ENCODE results near the gene FGG. TPM values are rescaled to one million over a fixed set of nuclear protein-coding genes. Genes with fewer than 3 reads are reported as not detected.

FGG gene
- total and polyA plus RNA-seq, 10 of the 15 experiments (the other 5 are each of a cell fraction or from before 2014, with no cell fraction given) = 1.8 TPM; not detected in 9

DNA sequence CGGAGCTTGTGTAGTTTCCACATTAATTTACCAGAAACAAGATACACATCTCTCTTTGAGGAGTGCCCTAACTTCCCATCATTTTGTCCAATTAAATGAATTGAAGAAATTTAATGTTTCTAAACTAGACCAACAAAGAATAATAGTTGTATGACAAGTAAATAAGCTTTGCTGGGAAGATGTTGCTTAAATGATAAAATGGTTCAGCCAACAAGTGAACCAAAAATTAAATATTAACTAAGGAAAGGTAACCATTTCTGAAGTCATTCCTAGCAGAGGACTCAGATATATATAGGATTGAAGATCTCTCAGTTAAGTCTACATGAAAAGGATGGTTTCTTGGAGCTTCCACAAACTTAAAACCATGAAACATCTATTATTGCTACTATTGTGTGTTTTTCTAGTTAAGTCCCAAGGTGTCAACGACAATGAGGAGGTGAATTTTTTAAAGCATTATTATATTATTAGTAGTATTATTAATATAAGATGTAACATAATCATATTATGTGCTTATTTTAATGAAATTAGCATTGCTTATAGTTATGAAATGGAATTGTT lies 49.7 kb downstream of the FGG start, which contains the start of gene FGB:
FGB (plus strand) TSS at position 315 of the 558 bp plus-strand sequence; CDS start at position 323, 8 bp downstream.
- ChIA-PET CTCF (interaction anchor here (0.7 to 18.3 kb wide), 5 partner anchors 9 to 798 kb away, joined by 3 to 796 read pairs (median 4); partner anchors contain the start of gene FGG), RAD21 (ENCODE audit: unreplicated experiment) (interaction anchor here (0.9 to 2.0 kb wide), 4 partner anchors 12 to 57 kb away, joined by 3 to 15 read pairs (median 4); partner anchors contain the start of gene PLRG1), POLR2A (no interaction called here), SMC1A (ENCODE audit: uncharacterized antibody, unreplicated experiment) (interaction anchor here (1.0 to 6.1 kb wide), 3 partner anchors 10 to 58 kb away, joined by 3 to 112 read pairs (median 3); no protein-coding TSS in a partner anchor)
- ATAC-seq (no peak), DNase-seq (ENCODE audit: low read depth, low spot score) (no peak), FAIRE-seq (no peak)
- TF ChIP-seq CHD1 (IDR thresholded peaks at IDR 0.05; ENCODE audit: low read depth, low read length) (no peak), MTA3 (IDR thresholded peaks at IDR 0.05; ENCODE audit: borderline replicate concordance, low read length) (no peak), RUNX3 (IDR thresholded peaks at IDR 0.05; ENCODE audit: low read length) (no peak), TCF3 (IDR thresholded peaks at IDR 0.05; ENCODE audit: borderline replicate concordance, insufficient read depth, low read depth, low read length) (no peak), NFYA (IDR thresholded peaks at IDR 0.05; ENCODE audit: borderline replicate concordance, low read depth, low read length) (no peak), EED (IDR thresholded peaks at IDR 0.05; ENCODE audit: low read depth) (no peak), POLR2A (IDR thresholded peaks at IDR 0.05; ENCODE audit: low read depth, low read length) (no peak), HDAC6 (IDR thresholded peaks at IDR 0.05; ENCODE audit: unreplicated experiment) (no peak), E4F1 (IDR thresholded peaks at IDR 0.05; ENCODE audit: borderline replicate concordance, partially characterized antibody) (no peak), GABPA (IDR thresholded peaks at IDR 0.05; ENCODE audit: low read depth) (no peak)
- TF ChIP-seq, protein P1, sequence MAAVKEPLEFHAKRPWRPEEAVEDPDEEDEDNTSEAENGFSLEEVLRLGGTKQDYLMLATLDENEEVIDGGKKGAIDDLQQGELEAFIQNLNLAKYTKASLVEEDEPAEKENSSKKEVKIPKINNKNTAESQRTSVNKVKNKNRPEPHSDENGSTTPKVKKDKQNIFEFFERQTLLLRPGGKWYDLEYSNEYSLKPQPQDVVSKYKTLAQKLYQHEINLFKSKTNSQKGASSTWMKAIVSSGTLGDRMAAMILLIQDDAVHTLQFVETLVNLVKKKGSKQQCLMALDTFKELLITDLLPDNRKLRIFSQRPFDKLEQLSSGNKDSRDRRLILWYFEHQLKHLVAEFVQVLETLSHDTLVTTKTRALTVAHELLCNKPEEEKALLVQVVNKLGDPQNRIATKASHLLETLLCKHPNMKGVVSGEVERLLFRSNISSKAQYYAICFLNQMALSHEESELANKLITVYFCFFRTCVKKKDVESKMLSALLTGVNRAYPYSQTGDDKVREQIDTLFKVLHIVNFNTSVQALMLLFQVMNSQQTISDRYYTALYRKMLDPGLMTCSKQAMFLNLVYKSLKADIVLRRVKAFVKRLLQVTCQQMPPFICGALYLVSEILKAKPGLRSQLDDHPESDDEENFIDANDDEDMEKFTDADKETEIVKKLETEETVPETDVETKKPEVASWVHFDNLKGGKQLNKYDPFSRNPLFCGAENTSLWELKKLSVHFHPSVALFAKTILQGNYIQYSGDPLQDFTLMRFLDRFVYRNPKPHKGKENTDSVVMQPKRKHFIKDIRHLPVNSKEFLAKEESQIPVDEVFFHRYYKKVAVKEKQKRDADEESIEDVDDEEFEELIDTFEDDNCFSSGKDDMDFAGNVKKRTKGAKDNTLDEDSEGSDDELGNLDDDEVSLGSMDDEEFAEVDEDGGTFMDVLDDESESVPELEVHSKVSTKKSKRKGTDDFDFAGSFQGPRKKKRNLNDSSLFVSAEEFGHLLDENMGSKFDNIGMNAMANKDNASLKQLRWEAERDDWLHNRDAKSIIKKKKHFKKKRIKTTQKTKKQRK (IDR thresholded peaks at IDR 0.05; ENCODE audit: low read depth, low read length) = no peak
- H3K9ac ChIP-seq (ENCODE audit: control insufficient read depth, insufficient read depth, low read length) = no peak within 1 kb of the TSS
- no peak within 1 kb of the TSS for H3K4me2 ChIP-seq (ENCODE audit: control insufficient read depth, insufficient read depth)
- no peaks in the 10 kb centered on the region for H3K79me2 ChIP-seq (ENCODE audit: control insufficient read depth, insufficient read depth, low read length)
- H3K27me3 ChIP-seq (replicated peaks in 1 of 2; ENCODE audit: control insufficient read depth in 2 of 2, insufficient read depth in 2 of 2, low read length in 1 of 2) = no peaks in the 10 kb centered on the region; a peak in 1 of 4 replicates
- no TSS peak for BruUV-seq (replicated peaks)
- H3K9me3 ChIP-seq (replicated peaks; ENCODE audit: control insufficient read depth, insufficient read depth, low read length) = no peaks in the 10 kb centered on the region
- in situ Hi-C loops (cut with MboI) = no loop called here
- H4K20me1 ChIP-seq (ENCODE audit: control insufficient read depth, insufficient read depth) = no peaks in the 10 kb centered on the region
- 19% methylated on average over 2 of the region's 2 CpGs for WGBS (ENCODE audit: insufficient coverage, insufficient replicate concordance, low lambda C conversion rate, missing lambda C conversion rate)
- H3K27ac ChIP-seq (ENCODE audit: control insufficient read depth, insufficient read depth) = no peak within 1 kb of the TSS
- H2AFZ ChIP-seq (ENCODE audit: control insufficient read depth, low read depth, low read length) = no peak within 1 kb of the TSS
- no peaks in the 10 kb centered on the region for H3K36me3 ChIP-seq (ENCODE audit: control insufficient read depth in 2 of 2, insufficient read depth in 2 of 2, low read length in 1 of 2)
- H3K4me3 ChIP-seq = no peak within 1 kb of the TSS
- H3K4me1 ChIP-seq (ENCODE audit: control insufficient read depth, insufficient read depth, low read length) = no peaks in the 10 kb centered on the region
- intact Hi-C loops (cut with micrococcal nuclease; ENCODE audit: unreplicated experiment) = no loop called here

Data from GM12878 (cell line).